Measurements from ENCODE around the gene CYP2W1. TPM values are rescaled to one million over a fixed set of nuclear protein-coding genes. Genes with fewer than 3 reads are reported as not detected.

CYP2W1 gene
- polyA plus RNA-seq (2013) = 0.01 TPM in 1 of 2 replicates, not detected in the other

GRCh38 chr7:983004-983615, at the start of gene CYP2W1:
Gene CYP2W1, plus strand, starts transcription at chr7:983181. Its CDS starts 31 bp downstream, at chr7:983212.
- Histone ChIP-seq H3K18ac (ENCODE audit: low read length) (no peak within 1 kb of the TSS), H3K4me2 (ENCODE audit: low read length) (no peak within 1 kb of the TSS), H4K8ac (ENCODE audit: low read depth, low read length) (no peak within 1 kb of the TSS), H3K36me3 (ENCODE audit: control insufficient read depth in 1 of 2, insufficient read depth in 2 of 2, low read length in 2 of 2) (no peaks in the 10 kb centered on the region), H4K12ac (ENCODE audit: low read depth, low read length) (no peak within 1 kb of the TSS), H3K4me1 (ENCODE audit: control insufficient read depth in 1 of 2, insufficient read depth in 2 of 2, low read length in 2 of 2) (no peaks in the 10 kb centered on the region), H3K9me3 (ENCODE audit: insufficient read depth, low read depth, low read length) (peaks cover 3% of the 10 kb centered on the region), H2AFZ (ENCODE audit: insufficient read depth, low read length, poor library complexity) (no peak within 1 kb of the TSS), H3K4me3 (ENCODE audit: low read depth, low read length) (no peak within 1 kb of the TSS), H3K23ac (ENCODE audit: low read length) (no peak within 1 kb of the TSS), H3K79me1 (ENCODE audit: low read length) (no peaks in the 10 kb centered on the region), H3K27ac (ENCODE audit: low read depth, low read length) (no peak within 1 kb of the TSS), H2BK120ac (ENCODE audit: insufficient read depth, low read length, poor library complexity) (no peak within 1 kb of the TSS), H3K14ac (ENCODE audit: low read length) (no peak within 1 kb of the TSS), H2BK5ac (ENCODE audit: low read depth, low read length, poor library complexity) (no peak within 1 kb of the TSS), H3K79me2 (ENCODE audit: control insufficient read depth, insufficient read depth, low read length, poor library complexity) (no peaks in the 10 kb centered on the region), H2AK5ac (ENCODE audit: low read length) (no peak within 1 kb of the TSS), H2BK12ac (ENCODE audit: low read length) (no peak within 1 kb of the TSS), H3K9ac (ENCODE audit: low read length) (no peak within 1 kb of the TSS), H4K91ac (ENCODE audit: low read depth, low read length) (no peak within 1 kb of the TSS), H3K4ac (ENCODE audit: low read depth, low read length) (no peak within 1 kb of the TSS), H3K27me3 (ENCODE audit: insufficient read depth, low read length) (no peaks in the 10 kb centered on the region)
- WGBS (ENCODE audit: extremely low coverage, insufficient coverage, insufficient read length) = no CpG with 5 or more reads among the region's 34 CpGs
- no peak for DNase-seq

GRCh38 chr7:934469-935163, 48.4 kb upstream of the CYP2W1 start:
- no peak overlapping the region for H3K4me2 ChIP-seq (ENCODE audit: low read length)

GRCh38 chr7:935164-935873, 47.7 kb upstream of the CYP2W1 start:
- peaks cover 2% of the 10 kb centered on the region for H3K9me3 ChIP-seq (ENCODE audit: insufficient read depth, low read depth, low read length)
- H2AFZ ChIP-seq (ENCODE audit: insufficient read depth, low read length, poor library complexity) = no peak overlapping the region
- H3K4me1 ChIP-seq (ENCODE audit: control insufficient read depth in 1 of 2, insufficient read depth in 2 of 2, low read length in 2 of 2) = no peaks in the 10 kb centered on the region
- no peak overlapping the region for H3K4ac ChIP-seq (ENCODE audit: low read depth, low read length)
- no peak overlapping the region for H4K12ac ChIP-seq (ENCODE audit: low read depth, low read length)
- H3K27me3 ChIP-seq (ENCODE audit: insufficient read depth, low read length) = no peaks in the 10 kb centered on the region
- no peak overlapping the region for H3K4me3 ChIP-seq (ENCODE audit: low read depth, low read length)
- no peak overlapping the region for H4K91ac ChIP-seq (ENCODE audit: low read depth, low read length)
- no CpG with 5 or more reads among the region's 46 CpGs for WGBS (ENCODE audit: extremely low coverage, insufficient coverage, insufficient read length)
- DNase-seq = no peak
- no peaks in the 10 kb centered on the region for H3K36me3 ChIP-seq (ENCODE audit: control insufficient read depth in 1 of 2, insufficient read depth in 2 of 2, low read length in 2 of 2)
- H3K79me2 ChIP-seq (ENCODE audit: control insufficient read depth, insufficient read depth, low read length, poor library complexity) = no peaks in the 10 kb centered on the region
- no peak overlapping the region for H3K4me2 ChIP-seq (ENCODE audit: low read length)
- H2BK12ac ChIP-seq (ENCODE audit: low read length) = no peak overlapping the region
- no peak overlapping the region for H2AK5ac ChIP-seq (ENCODE audit: low read length)
- H3K9ac ChIP-seq (ENCODE audit: low read length) = no peak overlapping the region
- H3K27ac ChIP-seq (ENCODE audit: low read depth, low read length) = no peak overlapping the region
- H3K23ac ChIP-seq (ENCODE audit: low read length) = no peak overlapping the region
- H3K79me1 ChIP-seq (ENCODE audit: low read length) = no peaks in the 10 kb centered on the region
- no peak overlapping the region for H2BK120ac ChIP-seq (ENCODE audit: insufficient read depth, low read length, poor library complexity)
- no peak overlapping the region for H3K18ac ChIP-seq (ENCODE audit: low read length)
- no peak overlapping the region for H4K8ac ChIP-seq (ENCODE audit: low read depth, low read length)
- no peak overlapping the region for H3K14ac ChIP-seq (ENCODE audit: low read length)
- H2BK5ac ChIP-seq (ENCODE audit: low read depth, low read length, poor library complexity) = no peak overlapping the region

More at GRCh38 chr7:934469-935163, 48.4 kb upstream of the CYP2W1 start:
- no peaks in the 10 kb centered on the region for H3K27me3 ChIP-seq (ENCODE audit: insufficient read depth, low read length)
- H4K91ac ChIP-seq (ENCODE audit: low read depth, low read length) = no peak overlapping the region
- no peak overlapping the region for H3K14ac ChIP-seq (ENCODE audit: low read length)
- H4K12ac ChIP-seq (ENCODE audit: low read depth, low read length) = no peak overlapping the region
- no peaks in the 10 kb centered on the region for H3K4me1 ChIP-seq (ENCODE audit: control insufficient read depth in 1 of 2, insufficient read depth in 2 of 2, low read length in 2 of 2)
- no peaks in the 10 kb centered on the region for H3K79me2 ChIP-seq (ENCODE audit: control insufficient read depth, insufficient read depth, low read length, poor library complexity)
- H3K4me3 ChIP-seq (ENCODE audit: low read depth, low read length) = no peak overlapping the region
- no peak overlapping the region for H2BK12ac ChIP-seq (ENCODE audit: low read length)
- no peak overlapping the region for H2AK5ac ChIP-seq (ENCODE audit: low read length)
- WGBS (ENCODE audit: extremely low coverage, insufficient coverage, insufficient read length) = no CpG with 5 or more reads among the region's 34 CpGs
- H3K18ac ChIP-seq (ENCODE audit: low read length) = no peak overlapping the region
- H3K4ac ChIP-seq (ENCODE audit: low read depth, low read length) = no peak overlapping the region
- no peak overlapping the region for H2BK120ac ChIP-seq (ENCODE audit: insufficient read depth, low read length, poor library complexity)
- H2AFZ ChIP-seq (ENCODE audit: insufficient read depth, low read length, poor library complexity) = no peak overlapping the region
- no peaks in the 10 kb centered on the region for H3K36me3 ChIP-seq (ENCODE audit: control insufficient read depth in 1 of 2, insufficient read depth in 2 of 2, low read length in 2 of 2)
- H3K23ac ChIP-seq (ENCODE audit: low read length) = no peak overlapping the region
- no peak overlapping the region for H3K9ac ChIP-seq (ENCODE audit: low read length)
- H2BK5ac ChIP-seq (ENCODE audit: low read depth, low read length, poor library complexity) = no peak overlapping the region
- no peaks in the 10 kb centered on the region for H3K79me1 ChIP-seq (ENCODE audit: low read length)
- H3K27ac ChIP-seq (ENCODE audit: low read depth, low read length) = no peak overlapping the region
- no peak for DNase-seq
- no peaks in the 10 kb centered on the region for H3K9me3 ChIP-seq (ENCODE audit: insufficient read depth, low read depth, low read length)
- no peak overlapping the region for H4K8ac ChIP-seq (ENCODE audit: low read depth, low read length)

- Histone ChIP-seq H3K23ac (ENCODE audit: low read length) (no peak overlapping the region), H3K27ac (ENCODE audit: low read depth, low read length) (no peak overlapping the region), H3K27me3 (ENCODE audit: insufficient read depth, low read length) (no peaks in the 10 kb centered on the region), H2AFZ (ENCODE audit: insufficient read depth, low read length, poor library complexity) (no peak overlapping the region), H2BK5ac (ENCODE audit: low read depth, low read length, poor library complexity) (no peak overlapping the region), H2BK12ac (ENCODE audit: low read length) (no peak overlapping the region), H3K18ac (ENCODE audit: low read length) (no peak overlapping the region), H4K8ac (ENCODE audit: low read depth, low read length) (no peak overlapping the region), H4K12ac (ENCODE audit: low read depth, low read length) (no peak overlapping the region), H3K9me3 (ENCODE audit: insufficient read depth, low read depth, low read length) (peaks cover 2% of the 10 kb centered on the region), H3K79me2 (ENCODE audit: control insufficient read depth, insufficient read depth, low read length, poor library complexity) (no peaks in the 10 kb centered on the region), H4K91ac (ENCODE audit: low read depth, low read length) (no peak overlapping the region), H2BK120ac (ENCODE audit: insufficient read depth, low read length, poor library complexity) (no peak overlapping the region), H2AK5ac (ENCODE audit: low read length) (no peak overlapping the region), H3K9ac (ENCODE audit: low read length) (no peak overlapping the region), H3K79me1 (ENCODE audit: low read length) (no peaks in the 10 kb centered on the region), H3K14ac (ENCODE audit: low read length) (no peak overlapping the region), H3K4ac (ENCODE audit: low read depth, low read length) (no peak overlapping the region), H3K4me1 (ENCODE audit: control insufficient read depth in 1 of 2, insufficient read depth in 2 of 2, low read length in 2 of 2) (no peaks in the 10 kb centered on the region), H3K36me3 (ENCODE audit: control insufficient read depth in 1 of 2, insufficient read depth in 2 of 2, low read length in 2 of 2) (no peaks in the 10 kb centered on the region), H3K4me2 (ENCODE audit: low read length) (no peak overlapping the region), H3K4me3 (ENCODE audit: low read depth, low read length) (no peak overlapping the region)
- no CpG with 5 or more reads among the region's 28 CpGs for WGBS (ENCODE audit: extremely low coverage, insufficient coverage, insufficient read length)
- peak; percentile 62 to 83 for DNase-seq
These were observed 47.1 kb upstream of the CYP2W1 start for GRCh38 chr7:935874-936385.
